ENCODE results near the gene PRKCZ.

- TF ChIP-seq CTCF (IDR thresholded peaks at IDR 0.05; ENCODE audit: low read depth, low read length) (no peak), EZH2phosphoT487 (IDR thresholded peaks at IDR 0.05; ENCODE audit: low read depth) (no peak)
Measured at GRCh38 chr1:2224170-2224584, 174.0 kb downstream of the PRKCZ start.

Measured in OCI-LY3 (cell line).